NT2/D1 (cell line): ENCODE results near the gene VPS36.

Experiments
- SUZ12 ChIP-seq: IDR thresholded peaks from 2 replicates; pipeline ENCODE4 v1.6.1; 2011; ENCODE audit not compliant: insufficient read length, insufficient read depth; ENCODE audit errors: extremely low read depth
- YY1 ChIP-seq: IDR thresholded peaks from 2 replicates; pipeline ENCODE4 v1.6.1; 2011; ENCODE audit not compliant: insufficient read length, insufficient read depth
- ZNF274 ChIP-seq: IDR thresholded peaks from 2 replicates; pipeline ENCODE4 v1.6.1; 2011; ENCODE audit warnings: mild to moderate bottlenecking, low read depth, low read length

- TF ChIP-seq ZNF274, result no peak
- no peak for TF ChIP-seq YY1
- TF ChIP-seq SUZ12, result no peak
These were observed 35.5 kb downstream of the VPS36 start for GRCh38 chr13:52414963-52415362.
